ENCODE results near the gene ARFGEF3. TPM values are rescaled to one million over a fixed set of nuclear protein-coding genes. Genes with fewer than 3 reads are reported as not detected.

The ARFGEF3 gene
- total and polyA plus RNA-seq, 4 donors = 0.06 to 0.33 (median 0.16) TPM

- TF ChIP-seq CTCF (IDR thresholded peaks at IDR 0.05; ENCODE audit: low read depth, low read length, missing input control) (no peak), GABPA (IDR thresholded peaks at IDR 0.05 in 1 of 2, conservative IDR thresholded peaks at IDR 0.05 in 1 of 2) (no peak), YY1 (IDR thresholded peaks at IDR 0.05) (no peak), FOXA2 (IDR thresholded peaks at IDR 0.05) (no peak), ATF3 (IDR thresholded peaks at IDR 0.05) (no peak), RXRA (IDR thresholded peaks at IDR 0.05) (no peak), JUND (IDR thresholded peaks at IDR 0.05) (no peak), NR2F2 (IDR thresholded peaks at IDR 0.05) (no peak), MAX (IDR thresholded peaks at IDR 0.05) (no peak), HNF4A (conservative IDR thresholded peaks at IDR 0.05) (no peak), FOXA1 (IDR thresholded peaks at IDR 0.05) (no peak), ZBTB33 (IDR thresholded peaks at IDR 0.05) (no peak), RAD21 (IDR thresholded peaks at IDR 0.05) (no peak), REST (IDR thresholded peaks at IDR 0.05) (no peak), SP1 (IDR thresholded peaks at IDR 0.05) (no peak), HNF4G (IDR thresholded peaks at IDR 0.05) (no peak), EGR1 (IDR thresholded peaks at IDR 0.05; ENCODE audit: low read depth in 2 of 2) (no peak)
- Histone ChIP-seq H3K27me3 (ENCODE audit: control insufficient read depth in 4 of 4, insufficient read depth in 4 of 4, low read length in 3 of 4) (no peaks in the 10 kb centered on the region), H3K36me3 (ENCODE audit: control insufficient read depth in 4 of 4, insufficient read depth in 3 of 4, low read depth in 1 of 4, low read length in 3 of 4) (no peaks in the 10 kb centered on the region), H3K4me1 (ENCODE audit: control insufficient read depth in 4 of 4, insufficient read depth in 4 of 4, low read length in 3 of 4) (peaks cover 0 to 2% (median under 1%) of the 10 kb centered on the region in 4 donors), H3K27ac (ENCODE audit: low read depth in 1 of 2, low read length in 2 of 2) (no peak overlapping the region), H3K4me3 (ENCODE audit: low read depth in 1 of 3, low read length in 3 of 3) (no peak overlapping the region), H3K9ac (ENCODE audit: low read depth in 1 of 2, low read length in 2 of 2) (no peak overlapping the region), H3K9me3 (ENCODE audit: control insufficient read depth in 4 of 4, low read length in 3 of 4) (no peaks in the 10 kb centered on the region)
- WGBS = 94% methylated on average over 1 of the region's 1 CpG
- DNase-seq (ENCODE audit: low spot score) = no peak
These were observed 148.0 kb downstream of the ARFGEF3 start for GRCh38 chr6:138309695-138310094.

- WGBS = 28% methylated on average over 3 of the region's 3 CpGs
- Histone ChIP-seq H3K27me3 (ENCODE audit: control insufficient read depth in 4 of 4, insufficient read depth in 4 of 4, low read length in 3 of 4) (no peaks in the 10 kb centered on the region), H3K9ac (ENCODE audit: low read depth in 1 of 2, low read length in 2 of 2) (no peak overlapping the region), H3K36me3 (ENCODE audit: control insufficient read depth in 4 of 4, insufficient read depth in 3 of 4, low read depth in 1 of 4, low read length in 3 of 4) (no peaks in the 10 kb centered on the region), H3K9me3 (ENCODE audit: control insufficient read depth in 4 of 4, low read length in 3 of 4) (no peaks in the 10 kb centered on the region), H3K4me1 (ENCODE audit: control insufficient read depth in 4 of 4, insufficient read depth in 4 of 4, low read length in 3 of 4) (peaks cover 0 to 2% (median under 1%) of the 10 kb centered on the region in 4 donors), H3K27ac (ENCODE audit: low read depth in 1 of 2, low read length in 2 of 2) (no peak overlapping the region), H3K4me3 (ENCODE audit: low read depth in 1 of 3, low read length in 3 of 3) (no peak overlapping the region)
- no peak for DNase-seq (ENCODE audit: low spot score)
- TF ChIP-seq NR2F2 (IDR thresholded peaks at IDR 0.05) = no peak
These were observed 148.6 kb downstream of the ARFGEF3 start for GRCh38 chr6:138310294-138310693.
